ENCODE results near the gene REEP1.

The REEP1 gene

GRCh38 chr2:86333378-86333777, 4.0 kb downstream of the REEP1 start:
- Mint-ChIP-seq H3K36me3 (ENCODE audit: low read depth) (no peaks in the 10 kb centered on the region), H3K27ac (no peak overlapping the region), H3K4me3 (no peak overlapping the region), H3K27me3 (peaks cover 28% of the 10 kb centered on the region), H3K9me3 (no peaks in the 10 kb centered on the region), H3K4me1 (ENCODE audit: low read depth) (peaks cover 15% of the 10 kb centered on the region)

- H3K4me3 Mint-ChIP-seq = no peak overlapping the region
These were observed 4.8 kb downstream of the REEP1 start for GRCh38 chr2:86332654-86333053.

GRCh38 chr2:86331384-86331783, 6.0 kb downstream of the REEP1 start:
- Mint-ChIP-seq H3K4me1 (ENCODE audit: low read depth) (peaks cover 4% of the 10 kb centered on the region), H3K27ac (no peak overlapping the region), H3K27me3 (peaks cover 16% of the 10 kb centered on the region), H3K36me3 (ENCODE audit: low read depth) (no peaks in the 10 kb centered on the region), H3K4me3 (no peak overlapping the region), H3K9me3 (no peaks in the 10 kb centered on the region)

More at GRCh38 chr2:86332654-86333053, 4.8 kb downstream of the REEP1 start:
- H3K27ac Mint-ChIP-seq = no peak overlapping the region
- H3K27me3 Mint-ChIP-seq = peaks cover 22% of the 10 kb centered on the region
- H3K9me3 Mint-ChIP-seq = no peaks in the 10 kb centered on the region
- no peaks in the 10 kb centered on the region for H3K36me3 Mint-ChIP-seq (ENCODE audit: low read depth)
- peaks cover 10% of the 10 kb centered on the region for H3K4me1 Mint-ChIP-seq (ENCODE audit: low read depth)

GRCh38 chr2:86330001-86330400, 7.4 kb downstream of the REEP1 start:
- Mint-ChIP-seq H3K4me3 (no peak overlapping the region), H3K9me3 (no peaks in the 10 kb centered on the region), H3K27me3 (peaks cover 5% of the 10 kb centered on the region), H3K4me1 (ENCODE audit: low read depth) (no peaks in the 10 kb centered on the region), H3K36me3 (ENCODE audit: low read depth) (no peaks in the 10 kb centered on the region), H3K27ac (no peak overlapping the region)

GRCh38 chr2:86323273-86324021, 14.0 kb downstream of the REEP1 start:
- H3K36me3 Mint-ChIP-seq (ENCODE audit: low read depth) = no peaks in the 10 kb centered on the region
- H3K9me3 Mint-ChIP-seq = no peaks in the 10 kb centered on the region
- H3K27me3 Mint-ChIP-seq = peaks cover 4% of the 10 kb centered on the region
- H3K4me1 Mint-ChIP-seq (ENCODE audit: low read depth) = peaks cover 10% of the 10 kb centered on the region
- H3K27ac Mint-ChIP-seq = no peak overlapping the region
- no peak overlapping the region for H3K4me3 Mint-ChIP-seq

GRCh38 chr2:86319700-86320580, 17.5 kb downstream of the REEP1 start:
- H3K36me3 Mint-ChIP-seq (ENCODE audit: low read depth) = no peaks in the 10 kb centered on the region
- no peaks in the 10 kb centered on the region for H3K9me3 Mint-ChIP-seq
- peaks cover 4% of the 10 kb centered on the region for H3K27me3 Mint-ChIP-seq
- H3K27ac Mint-ChIP-seq = no peak overlapping the region
- H3K4me1 Mint-ChIP-seq (ENCODE audit: low read depth) = peaks cover 10% of the 10 kb centered on the region
- H3K4me3 Mint-ChIP-seq = no peak overlapping the region

- Mint-ChIP-seq H3K4me3 (no peak overlapping the region), H3K4me1 (ENCODE audit: low read depth) (peaks cover 8% of the 10 kb centered on the region), H3K27ac (no peak overlapping the region), H3K36me3 (ENCODE audit: low read depth) (no peaks in the 10 kb centered on the region), H3K27me3 (peaks cover 9% of the 10 kb centered on the region), H3K9me3 (no peaks in the 10 kb centered on the region)
These were observed 22.3 kb downstream of the REEP1 start for GRCh38 chr2:86315084-86315483.

- H3K27me3 Mint-ChIP-seq = peaks cover 5% of the 10 kb centered on the region
- H3K36me3 Mint-ChIP-seq (ENCODE audit: low read depth) = no peaks in the 10 kb centered on the region
- H3K9me3 Mint-ChIP-seq = no peaks in the 10 kb centered on the region
- H3K4me1 Mint-ChIP-seq (ENCODE audit: low read depth) = no peaks in the 10 kb centered on the region
- no peak overlapping the region for H3K27ac Mint-ChIP-seq
- no peak overlapping the region for H3K4me3 Mint-ChIP-seq
These were observed 23.3 kb downstream of the REEP1 start for GRCh38 chr2:86314125-86314524.

DNA sequence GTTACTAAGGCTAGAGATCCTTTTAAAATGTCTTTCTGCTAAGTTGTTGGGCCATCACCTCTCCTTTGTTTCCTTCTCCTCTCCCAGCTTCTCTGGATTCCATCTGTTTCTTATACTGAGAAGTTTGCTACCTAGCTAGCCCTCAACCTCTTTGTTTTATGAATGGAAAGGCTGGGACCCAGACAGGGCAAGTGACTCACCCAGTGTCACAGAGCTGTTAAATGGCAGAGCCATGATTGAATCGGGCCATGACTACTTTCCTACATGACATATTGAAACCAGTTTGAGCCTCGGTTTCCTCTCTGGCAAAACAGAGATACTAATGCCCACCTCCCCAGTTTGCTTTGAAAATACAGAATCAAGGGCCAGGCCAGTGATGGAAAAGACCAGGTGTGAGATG, 24.1 kb downstream of the REEP1 start:
- no peaks in the 10 kb centered on the region for H3K4me1 Mint-ChIP-seq (ENCODE audit: low read depth)
- H3K9me3 Mint-ChIP-seq = no peaks in the 10 kb centered on the region
- H3K4me3 Mint-ChIP-seq = no peak overlapping the region
- no peak overlapping the region for H3K27ac Mint-ChIP-seq
- no peaks in the 10 kb centered on the region for H3K36me3 Mint-ChIP-seq (ENCODE audit: low read depth)
- peaks cover 5% of the 10 kb centered on the region for H3K27me3 Mint-ChIP-seq

GRCh38 chr2:86311879-86312278, 25.5 kb downstream of the REEP1 start:
- Mint-ChIP-seq H3K4me3 (no peak overlapping the region), H3K27ac (no peak overlapping the region), H3K9me3 (no peaks in the 10 kb centered on the region), H3K27me3 (peaks cover 5% of the 10 kb centered on the region), H3K4me1 (ENCODE audit: low read depth) (no peaks in the 10 kb centered on the region), H3K36me3 (ENCODE audit: low read depth) (no peaks in the 10 kb centered on the region)

DNA sequence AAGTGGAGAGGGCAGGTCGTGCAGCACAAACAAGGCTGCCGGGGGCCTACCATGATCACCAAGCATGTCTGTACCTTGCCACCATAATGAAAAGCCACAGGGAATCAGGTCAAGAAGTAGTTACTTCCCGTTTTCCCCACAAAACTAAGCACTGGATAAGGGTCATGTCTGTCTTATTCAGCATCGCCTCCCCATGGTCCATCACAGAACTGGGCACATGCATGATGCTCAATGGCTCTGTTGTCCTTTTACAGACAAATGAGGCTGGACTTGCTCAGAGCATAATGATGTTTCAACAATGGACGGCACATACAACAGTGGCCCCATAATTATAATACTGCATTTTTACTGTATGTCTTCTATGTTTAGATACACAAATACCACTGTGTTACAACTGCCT, 27.5 kb downstream of the REEP1 start:
- Mint-ChIP-seq H3K4me1 (ENCODE audit: low read depth) (no peaks in the 10 kb centered on the region), H3K9me3 (no peaks in the 10 kb centered on the region), H3K36me3 (ENCODE audit: low read depth) (no peaks in the 10 kb centered on the region), H3K4me3 (no peak overlapping the region), H3K27me3 (peaks cover 10% of the 10 kb centered on the region), H3K27ac (no peak overlapping the region)

DNA sequence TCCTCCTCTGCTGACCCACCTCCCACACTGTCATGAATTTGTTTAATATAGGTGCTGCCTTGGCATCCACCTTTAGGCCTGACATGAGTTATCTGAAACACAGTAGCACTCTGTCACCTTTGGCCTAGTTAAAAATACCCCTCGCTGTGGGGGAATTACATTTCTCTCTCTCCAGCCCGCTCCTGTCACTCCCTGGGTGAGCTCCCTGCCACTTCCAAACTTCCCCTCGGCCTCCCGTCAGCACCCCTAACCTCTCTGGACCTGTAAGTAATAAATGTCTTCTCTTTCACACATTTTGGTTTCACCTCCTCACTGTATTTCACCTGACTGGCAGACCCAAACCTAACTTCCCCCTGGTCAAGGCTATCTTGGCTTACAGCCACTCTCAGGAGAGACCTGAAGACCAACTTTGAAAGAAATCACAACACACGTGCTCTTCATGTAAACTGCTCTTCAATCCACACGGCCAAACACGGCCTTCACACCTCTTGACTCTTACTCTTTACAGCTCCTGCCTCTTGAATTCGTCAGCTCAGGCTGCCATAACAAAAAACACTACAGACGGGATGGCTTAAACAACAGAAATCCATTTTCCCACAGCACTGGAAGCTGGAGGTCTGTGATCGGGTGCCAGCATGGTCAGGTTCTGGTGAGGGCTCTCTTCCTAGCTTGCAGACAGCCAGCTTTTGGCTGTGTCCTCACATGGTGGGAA, 28.3 kb downstream of the REEP1 start:
- Mint-ChIP-seq H3K36me3 (ENCODE audit: low read depth) (no peaks in the 10 kb centered on the region), H3K27me3 (peaks cover 10% of the 10 kb centered on the region), H3K4me1 (ENCODE audit: low read depth) (no peaks in the 10 kb centered on the region), H3K9me3 (no peaks in the 10 kb centered on the region), H3K4me3 (no peak overlapping the region), H3K27ac (no peak overlapping the region)

GRCh38 chr2:86308356-86308755, 29.1 kb downstream of the REEP1 start:
- no peaks in the 10 kb centered on the region for H3K4me1 Mint-ChIP-seq (ENCODE audit: low read depth)
- H3K27ac Mint-ChIP-seq = no peak overlapping the region
- H3K4me3 Mint-ChIP-seq = no peak overlapping the region
- H3K9me3 Mint-ChIP-seq = no peaks in the 10 kb centered on the region
- no peaks in the 10 kb centered on the region for H3K36me3 Mint-ChIP-seq (ENCODE audit: low read depth)
- H3K27me3 Mint-ChIP-seq = peaks cover 10% of the 10 kb centered on the region

DNA sequence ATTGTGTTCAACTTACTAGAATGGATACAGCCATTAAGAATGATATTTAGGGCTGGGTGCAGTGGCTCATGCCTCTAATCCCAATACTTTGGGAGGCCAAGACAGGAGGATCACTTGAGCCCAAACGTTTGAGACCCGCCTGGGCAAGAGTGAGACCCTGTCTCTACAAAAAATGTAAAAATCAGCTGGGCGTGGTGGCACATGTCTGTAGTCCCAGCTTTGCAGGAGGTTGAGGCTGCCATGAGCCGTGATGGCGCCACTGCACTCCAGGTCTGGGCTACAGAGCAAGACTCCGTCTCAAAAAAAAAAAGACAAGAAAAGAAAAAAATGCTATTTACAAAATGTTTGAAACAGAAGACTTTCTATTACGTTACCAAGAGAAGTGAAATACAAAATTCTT, 30.0 kb downstream of the REEP1 start:
- Mint-ChIP-seq H3K36me3 (ENCODE audit: low read depth) (no peaks in the 10 kb centered on the region), H3K9me3 (no peaks in the 10 kb centered on the region), H3K4me1 (ENCODE audit: low read depth) (no peaks in the 10 kb centered on the region)

GRCh38 chr2:86305915-86306254, 31.5 kb downstream of the REEP1 start:
- Mint-ChIP-seq H3K27ac (no peak overlapping the region), H3K27me3 (peaks cover 17% of the 10 kb centered on the region), H3K9me3 (no peaks in the 10 kb centered on the region), H3K4me1 (ENCODE audit: low read depth) (no peaks in the 10 kb centered on the region), H3K36me3 (ENCODE audit: low read depth) (no peaks in the 10 kb centered on the region), H3K4me3 (no peak overlapping the region)

More for the DNA sequence above, 30.0 kb downstream of the REEP1 start:
- H3K27me3 Mint-ChIP-seq = peaks cover 13% of the 10 kb centered on the region
- no peak overlapping the region for H3K4me3 Mint-ChIP-seq
- H3K27ac Mint-ChIP-seq = no peak overlapping the region
